ENCODE data around the gene ANKRD13B.

DNA sequence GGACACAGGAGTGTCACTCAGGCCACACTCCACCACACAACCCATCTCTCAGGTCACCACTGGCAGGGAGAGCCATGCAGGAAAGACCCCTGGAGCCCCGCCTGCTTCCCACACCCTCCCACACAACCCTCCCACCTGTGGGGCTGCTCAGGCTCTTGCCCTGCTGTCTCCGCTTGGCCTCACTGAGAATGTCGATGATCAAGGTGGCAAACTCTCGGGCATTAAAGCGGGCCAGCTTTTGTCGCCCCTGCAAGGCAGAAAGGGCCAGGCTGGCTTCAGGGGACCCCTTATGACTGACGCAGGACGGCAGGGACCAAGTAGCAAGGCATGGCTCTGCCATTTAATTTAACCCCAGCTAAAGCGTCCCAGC, 15.9 kb upstream of the ANKRD13B start:
- TF ChIP-seq, protein P1, sequence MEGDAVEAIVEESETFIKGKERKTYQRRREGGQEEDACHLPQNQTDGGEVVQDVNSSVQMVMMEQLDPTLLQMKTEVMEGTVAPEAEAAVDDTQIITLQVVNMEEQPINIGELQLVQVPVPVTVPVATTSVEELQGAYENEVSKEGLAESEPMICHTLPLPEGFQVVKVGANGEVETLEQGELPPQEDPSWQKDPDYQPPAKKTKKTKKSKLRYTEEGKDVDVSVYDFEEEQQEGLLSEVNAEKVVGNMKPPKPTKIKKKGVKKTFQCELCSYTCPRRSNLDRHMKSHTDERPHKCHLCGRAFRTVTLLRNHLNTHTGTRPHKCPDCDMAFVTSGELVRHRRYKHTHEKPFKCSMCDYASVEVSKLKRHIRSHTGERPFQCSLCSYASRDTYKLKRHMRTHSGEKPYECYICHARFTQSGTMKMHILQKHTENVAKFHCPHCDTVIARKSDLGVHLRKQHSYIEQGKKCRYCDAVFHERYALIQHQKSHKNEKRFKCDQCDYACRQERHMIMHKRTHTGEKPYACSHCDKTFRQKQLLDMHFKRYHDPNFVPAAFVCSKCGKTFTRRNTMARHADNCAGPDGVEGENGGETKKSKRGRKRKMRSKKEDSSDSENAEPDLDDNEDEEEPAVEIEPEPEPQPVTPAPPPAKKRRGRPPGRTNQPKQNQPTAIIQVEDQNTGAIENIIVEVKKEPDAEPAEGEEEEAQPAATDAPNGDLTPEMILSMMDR (IDR thresholded peaks at IDR 0.05) = no peak
- no peak for TF ChIP-seq POLR2AphosphoS5 (IDR thresholded peaks at IDR 0.05)
- no peak for TF ChIP-seq POLR2A (IDR thresholded peaks at IDR 0.05)

All from transverse colon (tissue), 4 donors.